Retina (tissue), 1 donor: Measurements from ENCODE around the gene MAN1B1.
A peak's percentile ranks its signal among the peaks of the same experiment; 100 is the strongest.

Source experiments
- DNase-seq: peaks from one replicate; pipeline ENCODE4 v3.0.0-alpha.2; 2016

The MAN1B1 gene

DNA sequence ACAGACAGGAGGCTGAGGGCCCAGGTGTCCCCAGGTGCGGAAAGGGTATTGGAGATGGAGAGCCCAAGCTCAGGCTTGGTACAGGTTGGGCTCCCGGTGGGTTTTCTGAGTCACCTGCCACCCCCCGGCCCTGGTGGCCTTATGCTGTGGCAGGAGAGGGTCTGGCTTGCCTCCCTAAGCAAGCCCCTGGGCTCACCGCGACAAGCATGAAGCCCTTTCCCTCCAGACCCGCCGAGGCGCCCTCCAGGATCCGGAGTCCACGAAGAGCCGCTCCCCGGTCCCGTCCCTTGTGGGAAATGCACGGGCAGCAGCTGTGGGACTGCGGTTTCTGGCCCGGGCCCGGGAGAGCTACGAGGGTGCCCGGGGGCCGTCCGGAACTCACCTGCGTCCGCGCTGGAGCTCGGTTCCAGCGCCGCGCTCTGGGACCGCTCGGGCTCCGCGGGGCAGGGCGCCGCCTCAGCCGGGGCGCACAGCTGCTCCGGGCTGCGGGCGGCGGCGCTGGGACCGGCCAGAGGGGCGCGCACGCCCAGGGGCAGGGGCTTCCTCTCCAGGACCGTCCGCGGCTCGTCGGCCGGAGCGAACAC, 17.2 kb upstream of the MAN1B1 start:
- DNase-seq: no peak

DNA sequence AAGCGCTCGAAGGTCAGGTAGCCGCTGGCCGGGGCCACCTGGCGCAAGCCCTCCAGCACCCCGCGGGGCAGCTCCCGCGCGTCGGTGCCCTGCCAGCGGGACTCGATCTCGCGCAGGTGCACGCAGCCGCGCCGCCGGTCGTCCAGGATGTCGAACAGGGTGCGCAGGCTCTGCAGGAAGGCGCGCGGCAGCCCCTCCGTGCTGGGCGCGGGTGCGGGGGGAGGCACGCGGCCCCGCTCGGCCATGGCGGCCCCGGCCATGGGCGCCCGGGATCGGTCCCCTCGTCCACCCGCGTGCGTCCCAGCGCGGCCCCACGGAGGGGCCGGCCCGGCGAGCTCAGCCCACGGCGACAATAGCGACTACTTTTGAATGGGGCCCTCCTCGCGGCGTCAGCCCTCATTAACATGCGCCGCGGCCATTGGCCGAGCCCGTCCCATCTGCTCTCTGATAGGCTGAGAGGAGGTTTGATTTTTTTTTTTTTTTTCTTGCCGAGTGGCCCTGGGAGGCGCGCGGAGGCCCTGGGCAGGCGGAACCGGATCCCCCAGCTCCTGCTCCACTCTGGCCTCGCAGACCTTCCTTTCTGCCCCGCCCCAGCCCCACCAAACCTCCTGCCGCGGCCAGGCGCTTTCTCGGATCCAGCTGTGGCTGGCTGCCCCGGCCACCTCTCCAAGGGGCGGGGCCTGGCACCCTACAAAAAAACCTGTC, 16.4 kb upstream of the MAN1B1 start, which contains the start of gene SAPCD2:
SAPCD2 (minus strand) TSS at position 357 of the 705 bp plus-strand sequence; CDS start at position 260, 97 bp downstream.
- DNase-seq: peak; percentile 92

DNA sequence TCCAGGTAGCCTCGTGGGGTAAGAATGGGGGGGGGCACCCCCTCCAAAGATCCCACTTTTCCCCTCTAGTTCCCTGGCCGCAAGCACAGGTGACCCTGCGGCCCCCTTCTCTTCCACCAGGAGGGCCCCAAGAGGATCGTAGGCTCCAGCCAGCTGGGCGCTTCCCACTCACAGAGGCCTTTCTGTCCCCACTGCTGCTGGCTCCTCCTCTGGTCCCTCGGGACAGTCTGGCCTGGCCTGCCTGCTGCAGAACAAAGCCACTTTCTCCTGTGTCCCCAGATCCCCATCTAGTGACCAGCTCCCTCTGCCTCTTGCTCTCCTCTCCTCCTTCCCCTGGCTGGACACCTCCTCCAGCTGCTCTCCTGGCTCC, 15.9 kb upstream of the MAN1B1 start:
- no peak for DNase-seq

DNA sequence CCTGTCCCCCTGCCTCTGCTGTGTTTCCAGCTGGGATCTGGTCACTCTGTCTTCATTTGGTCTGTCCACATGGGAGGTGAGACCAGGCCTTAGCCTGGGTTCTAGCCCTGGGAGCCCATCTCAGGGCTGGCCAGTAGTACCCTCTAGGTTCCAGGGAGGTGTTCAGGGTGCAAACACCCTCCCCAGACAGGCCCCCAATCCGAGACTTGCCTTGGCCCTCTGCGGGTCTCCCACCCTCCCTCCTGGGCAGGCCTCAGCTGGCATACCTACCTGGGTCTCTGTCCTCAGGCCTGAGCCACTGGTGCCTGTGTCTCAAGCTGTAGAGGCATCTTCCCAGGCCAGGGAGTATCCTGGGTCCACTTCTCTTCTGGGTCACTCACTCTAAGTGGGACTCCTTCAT, 15.5 kb upstream of the MAN1B1 start:
- DNase-seq: no peak

DNA sequence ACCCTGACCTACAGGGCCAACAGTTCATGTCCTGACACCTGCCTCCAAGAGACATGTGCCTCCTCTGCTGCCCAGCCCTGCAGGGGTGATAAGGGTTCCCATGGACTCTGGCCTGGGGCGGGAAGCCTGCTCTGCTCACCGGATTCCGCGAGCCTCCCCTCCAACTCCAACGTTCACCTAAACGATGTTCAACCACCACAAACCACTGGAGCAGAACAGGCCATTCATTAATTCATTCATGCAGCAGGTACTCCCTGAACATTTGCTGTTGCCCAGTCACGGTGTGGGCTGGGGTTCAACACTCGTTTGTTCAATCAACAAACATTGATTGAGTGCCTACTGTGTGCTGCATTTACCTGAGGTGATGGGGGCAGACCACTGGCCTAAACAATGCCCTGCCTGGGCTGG, 12.8 kb upstream of the MAN1B1 start:
- no peak for DNase-seq

DNA sequence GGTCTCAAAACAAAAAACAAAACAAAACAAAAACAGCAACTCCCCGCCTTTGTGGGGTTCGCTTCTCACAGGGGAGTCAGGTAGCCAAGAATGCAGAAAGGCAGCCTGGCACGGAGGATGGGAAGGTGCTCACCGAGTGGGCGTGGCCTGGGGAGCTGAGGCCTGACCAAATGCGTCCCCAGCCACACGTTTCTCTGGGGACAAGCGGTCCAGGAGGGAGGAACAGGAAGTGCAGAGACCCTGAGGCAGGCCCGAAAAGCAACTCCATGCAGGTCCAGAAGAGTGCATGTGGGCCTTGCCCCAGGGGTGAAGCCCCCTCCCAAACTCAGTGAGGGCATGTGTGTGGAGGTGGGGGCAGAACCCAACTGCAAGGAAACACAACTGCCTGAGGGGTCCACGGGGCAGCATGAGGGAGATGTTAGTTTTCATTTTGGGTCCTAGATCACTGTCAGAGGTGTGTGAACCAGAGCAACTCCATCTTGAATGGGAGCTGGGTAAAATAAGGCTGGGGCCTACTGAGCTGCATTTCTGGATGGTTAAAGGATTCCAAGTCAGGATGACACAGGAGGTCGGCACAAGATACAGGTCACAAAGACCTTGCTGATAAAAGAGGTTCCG, 12.0 kb upstream of the MAN1B1 start:
- DNase-seq: no peak

DNA sequence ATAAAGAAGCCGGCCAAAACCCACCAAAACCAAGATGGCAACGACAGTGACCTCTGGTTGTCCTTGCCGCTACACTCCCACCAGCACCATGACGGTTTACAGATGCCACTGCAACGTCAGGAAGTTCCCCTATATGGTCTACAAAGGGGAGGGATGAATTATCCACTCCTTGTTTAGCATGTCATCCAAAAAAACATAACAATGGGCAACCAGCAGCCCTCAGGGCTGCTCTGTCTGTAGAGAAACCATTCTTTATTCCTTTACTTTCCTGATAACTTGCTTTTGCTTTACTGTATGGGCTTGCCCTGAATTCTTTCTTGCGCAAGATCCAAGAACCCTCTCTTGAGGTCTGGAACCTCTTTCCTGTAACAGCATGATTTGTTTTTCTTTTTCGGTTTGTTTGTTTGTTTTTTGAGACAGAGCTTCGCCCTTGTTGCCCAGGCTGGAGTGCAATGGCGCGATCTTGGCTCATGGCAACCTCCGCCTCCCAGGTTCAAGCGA, 11.5 kb upstream of the MAN1B1 start:
- DNase-seq: no peak

GRCh38 chr9:137076636-137077009, 10.2 kb upstream of the MAN1B1 start:
- no peak for DNase-seq

GRCh38 chr9:137077010-137077747, 9.6 kb upstream of the MAN1B1 start, which contains the start of gene UAP1L1:
Gene UAP1L1, plus strand, starts transcription at chr9:137077517. Its CDS starts 16 bp downstream, at chr9:137077533.
- DNase-seq: no peak

GRCh38 chr9:137077758-137078693, 8.8 kb upstream of the MAN1B1 start:
- no peak for DNase-seq

GRCh38 chr9:137078701-137079400, 7.9 kb upstream of the MAN1B1 start:
- DNase-seq: peak; percentile 28

DNA sequence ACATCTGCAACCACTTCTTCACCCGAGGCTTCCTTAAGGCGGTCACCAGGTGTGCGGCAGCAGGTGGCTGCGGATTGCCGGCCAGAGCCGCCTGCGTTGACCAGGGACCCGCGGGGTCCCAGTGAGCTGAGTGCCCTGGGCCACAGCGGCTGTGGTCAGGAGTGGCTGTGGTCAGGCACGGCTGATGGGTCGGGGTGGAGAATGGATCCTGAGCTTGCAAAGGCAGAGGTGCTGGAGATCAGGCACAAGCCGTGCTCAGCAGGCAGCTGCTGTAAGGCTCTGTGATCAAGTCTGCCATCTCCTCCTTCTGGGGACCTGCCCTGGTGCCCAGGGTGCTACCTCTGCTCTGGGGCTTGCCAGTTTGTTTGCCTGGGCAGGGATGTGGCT, 7.4 kb upstream of the MAN1B1 start:
- DNase-seq: no peak

- DNase-seq: no peak
Observed at GRCh38 chr9:137080260-137081122, 6.3 kb upstream of the MAN1B1 start.

DNA sequence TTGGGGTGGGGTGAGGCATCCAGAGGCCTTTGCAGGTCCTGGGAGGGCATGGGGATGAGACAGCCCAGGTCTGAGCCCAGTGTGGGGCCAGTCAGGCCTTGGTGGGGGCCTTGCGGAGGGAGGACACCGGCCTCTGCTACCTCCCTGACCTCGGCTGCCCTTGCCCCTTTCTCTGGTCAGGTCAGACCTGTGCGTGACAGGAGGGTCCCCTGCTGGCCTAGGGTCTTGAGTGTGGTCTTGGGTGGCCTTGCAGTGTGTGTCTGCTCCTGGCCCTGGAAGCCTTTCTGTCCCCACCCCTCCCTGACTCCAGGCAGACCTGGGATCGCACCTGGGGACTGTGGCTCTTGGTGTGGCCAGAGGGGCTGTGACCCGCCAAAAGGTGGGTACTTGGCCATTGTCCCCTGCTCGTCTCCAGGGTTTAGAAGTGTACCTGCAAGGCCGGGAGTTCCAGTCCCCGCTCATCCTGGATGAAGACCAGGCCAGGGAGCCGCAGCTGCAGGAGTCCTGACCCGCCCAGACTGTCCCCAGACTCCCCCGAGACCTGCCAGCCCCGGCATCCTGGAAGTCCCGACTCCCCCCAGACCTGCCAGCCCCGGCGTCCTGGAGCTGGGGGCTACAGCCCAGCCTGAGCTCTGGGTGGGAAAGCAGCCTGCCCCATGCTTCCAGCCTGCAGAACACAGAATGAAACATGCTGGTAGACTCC, 4.4 kb upstream of the MAN1B1 start:
- no peak for DNase-seq

DNA sequence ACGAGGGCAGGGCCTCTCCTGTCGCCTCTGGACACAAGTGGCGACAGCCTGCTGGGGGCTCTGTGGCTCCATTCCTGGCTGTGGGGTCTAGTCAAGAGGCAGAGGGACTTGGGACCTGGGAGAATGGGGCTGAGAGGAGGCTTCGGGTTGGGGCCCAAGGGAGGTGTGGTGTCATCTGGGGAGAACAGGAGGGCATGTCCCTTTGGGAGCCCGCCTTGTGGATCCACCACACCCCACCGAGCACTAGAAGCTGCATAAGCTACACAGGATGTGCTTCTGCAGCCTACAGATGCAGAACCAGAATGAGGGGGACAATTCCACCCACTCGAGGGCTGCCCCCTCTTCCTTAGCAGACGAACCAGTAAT, 3.9 kb upstream of the MAN1B1 start:
- no peak for DNase-seq

DNA sequence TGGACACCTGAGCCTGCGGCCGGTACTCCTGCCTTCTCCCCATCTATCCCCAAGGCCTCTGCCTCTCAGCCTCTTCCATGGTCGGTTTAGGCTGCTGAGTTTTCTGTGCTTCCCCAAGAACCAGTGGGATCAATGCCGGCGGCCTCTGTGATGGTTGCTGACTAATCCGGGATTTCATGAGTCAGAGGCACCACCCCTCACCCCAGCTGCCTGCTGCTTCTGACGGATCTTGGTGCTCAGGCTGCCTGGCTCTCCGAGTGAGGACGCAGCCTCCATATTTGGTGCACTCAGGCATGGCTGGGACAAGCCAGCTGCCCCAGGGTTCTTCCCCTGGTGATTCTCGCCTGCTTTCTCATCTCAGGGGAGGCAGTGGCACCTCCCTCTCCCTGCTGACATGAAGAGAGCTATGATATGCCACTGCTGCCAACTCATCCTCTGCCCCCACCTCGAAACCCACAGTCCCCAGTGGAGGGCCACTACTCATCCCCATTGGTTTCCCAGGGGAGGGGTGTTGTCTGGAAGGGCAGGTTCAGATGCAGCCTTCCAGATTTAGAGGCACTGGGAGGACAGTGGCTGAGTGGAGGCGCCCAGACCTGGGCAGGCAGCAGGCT, 3.3 kb upstream of the MAN1B1 start:
- peak; percentile 42 for DNase-seq

- no peak for DNase-seq
Observed at GRCh38 chr9:137084526-137084925, 2.3 kb upstream of the MAN1B1 start.

DNA sequence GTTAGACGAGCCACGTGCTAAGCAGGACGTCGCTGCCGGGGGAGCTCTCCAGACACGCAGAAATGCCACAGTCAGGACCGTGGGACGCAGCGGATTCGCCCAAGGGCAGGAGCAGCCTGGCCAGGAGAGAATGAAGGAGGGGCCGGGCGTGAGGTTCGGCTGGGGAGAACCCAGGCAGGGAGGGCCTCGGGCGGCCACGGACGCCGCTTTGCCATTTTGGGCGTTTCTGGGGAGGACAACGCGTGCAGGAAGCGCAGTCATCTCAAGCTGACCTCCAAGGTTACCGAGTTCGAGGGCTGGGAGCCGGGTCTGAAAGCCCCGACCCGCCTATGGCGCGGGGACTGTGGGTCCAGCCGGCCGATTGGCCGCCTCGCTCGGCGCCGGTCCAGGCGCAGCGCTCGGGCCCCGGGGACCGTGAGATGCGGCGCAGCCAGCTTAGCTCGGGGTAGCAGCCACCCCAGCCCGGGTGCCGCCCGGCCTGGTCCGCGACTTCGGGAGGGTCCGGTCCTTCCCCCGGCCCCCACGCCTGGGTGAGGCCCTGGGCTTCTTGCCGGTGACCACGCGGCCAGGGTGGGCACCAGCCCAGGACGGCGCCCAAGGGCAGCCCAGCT, 760 bp upstream of the MAN1B1 start:
- no peak for DNase-seq

DNA sequence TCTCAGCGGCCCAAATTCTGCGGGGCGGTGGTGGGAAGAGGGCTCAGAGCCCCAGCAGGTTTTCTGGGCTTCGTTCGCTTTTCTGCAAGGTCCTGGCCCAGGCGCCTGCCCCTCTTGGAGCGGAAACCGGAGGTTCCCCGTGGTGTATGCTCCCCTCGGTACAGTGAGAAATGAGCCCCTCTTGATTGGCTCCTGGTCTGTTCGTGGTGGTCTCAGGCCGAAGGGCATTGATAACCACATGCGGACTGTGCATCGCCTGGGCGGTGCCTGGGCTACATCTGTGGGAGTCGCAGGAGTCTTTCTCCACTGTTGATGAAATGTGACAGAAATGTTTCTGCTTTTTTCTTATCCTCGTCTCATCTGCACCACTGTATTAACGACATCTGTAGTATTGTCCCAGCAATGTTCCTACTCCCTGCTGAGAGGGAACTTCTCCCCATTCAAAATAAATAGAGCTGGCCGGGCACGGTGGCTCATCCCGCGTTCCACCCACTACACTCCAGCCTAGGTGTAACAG, 682 bp downstream of the MAN1B1 start:
- DNase-seq: no peak
